Esophagus squamous epithelium (tissue), 5 donors: ENCODE results near the gene PRDX5. TPM values are rescaled to one million over a fixed set of nuclear protein-coding genes. Genes with fewer than 3 reads are reported as not detected.

ENCODE experiments used
- DNase-seq: peaks from one replicate; lab custom pipeline; 2025; lab: John Stamatoyannopoulos, UW
- H3K27ac ChIP-seq, 4 donors: fragments of 200-600 bp; sonication (generic); one replicate each; pipeline ENCODE4 v1.5.1; 2016 to 2019; ENCODE audit warnings: mild to moderate bottlenecking in 1 of 4
- H3K27me3 ChIP-seq, 4 donors: fragments of 200-600 bp; sonication (generic); 1 replicate in 3 of 4; 2 replicates in 1 of 4; pipeline versions ENCODE4 v1.5.1 to v1.6.0; 2017 to 2021; ENCODE audit warnings: antibody characterized with exemption in 1 of 4
- H3K36me3 ChIP-seq, 3 donors: fragments of 200-600 bp; sonication (generic); one replicate each; pipeline ENCODE4 v1.5.1; 2016 to 2019
- H3K4me1 ChIP-seq, 3 donors: fragments of 200-600 bp; sonication (generic); one replicate each; pipeline ENCODE4 v1.5.1; 2017 to 2019
- H3K4me3 ChIP-seq, 4 donors: fragments of 200-600 bp; sonication (generic); 1 replicate in 3 of 4; 2 replicates in 1 of 4; pipeline ENCODE4 v1.5.1; 2016 to 2019; ENCODE audit warnings: mild to moderate bottlenecking in 2 of 4, moderate library complexity in 1 of 4
- H3K9me3 ChIP-seq, 3 donors: fragments of 200-600 bp; sonication (generic); one replicate each; pipeline ENCODE4 v1.5.1; 2016 to 2019
- CTCF ChIP-seq, 6 experiments: fragments of 450-650 bp in 4 of 6; fragments of 200-600 bp in 2 of 6; sonication (generic) in 2 of 6; IDR thresholded peaks; one replicate each; pipeline ENCODE4 v1.5.1; 2016 to 2019; ENCODE audit warnings: antibody characterized with exemption in 6 of 6, mild to moderate bottlenecking in 4 of 6, moderate library complexity in 4 of 6
- POLR2A ChIP-seq, 4 donors: fragments of 450-650 bp; IDR thresholded peaks; one replicate each; pipeline ENCODE4 v1.6.1; 2017; ENCODE audit warnings: antibody characterized with exemption in 4 of 4, mild to moderate bottlenecking in 4 of 4, moderate library complexity in 3 of 4
- WGBS, 2 donors: methylation state at CpG; one replicate each; pipeline ENCODE4 v1.1.5; 2018; 5-methylcytosine and 5-hydroxymethylcytosine counted together
- intact Hi-C: fragments of 100-400 bp; cut with DNase I; formaldehyde crosslinking; loops from one replicate; pipeline ENCODE4 v1.15.0; 2022
- total RNA-seq, 4 donors: library from RNA; depleted of rRNA; stranded (reverse); fragments of >200 nt; gene quantifications; one replicate each; pipeline ENCODE4 v1.1.0, GENCODE V29; 2016
- donor health status: DM: yes; HTN: yes; CAD: no.

The PRDX5 gene
- total RNA-seq, 4 donors from 2014 or later, result 309 to 602 (median 476) TPM

GRCh38 chr11:64298966-64299846, 18.7 kb upstream of the PRDX5 start:
- WGBS, 2 donors, result 10 to 23% methylated on average over 5 to 12 of the region's 60 CpGs
- Histone ChIP-seq H3K9me3 (no peaks in the 10 kb centered on the region), H3K4me1 (peaks cover 26 to 56% (median 26%) of the 10 kb centered on the region in 3 donors), H3K36me3 (no peaks in the 10 kb centered on the region), H3K27ac (peak overlapping the region in 2 of 4 donors; percentile 42 to 64), H3K27me3 (peaks cover 9 to 88% (median 18%) of the 10 kb centered on the region in 4 donors), H3K4me3 (peak overlapping the region; percentile 26 to 67 (median 46))
- no peak for DNase-seq
- intact Hi-C loops, result no loop called here
- TF ChIP-seq CTCF (IDR thresholded peaks at IDR 0.05) (no peak), POLR2A (IDR thresholded peaks at IDR 0.05) (no peak)

- Histone ChIP-seq H3K27ac (peak within 1 kb of the TSS in 3 of 4 donors; percentile 32 to 64 (median 42)), H3K27me3 (peaks cover 9 to 80% (median 18%) of the 10 kb centered on the region in 4 donors), H3K9me3 (no peaks in the 10 kb centered on the region), H3K36me3 (no peaks in the 10 kb centered on the region), H3K4me3 (peak within 1 kb of the TSS; percentile 26 to 67 (median 46)), H3K4me1 (peaks cover 28 to 62% (median 29%) of the 10 kb centered on the region in 3 donors)
- 2 to 27% methylated on average over 5 to 24 of the region's 54 CpGs for WGBS, 2 donors
- no peak for DNase-seq
- intact Hi-C loops, result loop anchor here (5.0 kb wide), 1 partner anchor 98 kb away; no protein-coding TSS in a partner anchor
- TF ChIP-seq CTCF (IDR thresholded peaks at IDR 0.05) (no peak), POLR2A (IDR thresholded peaks at IDR 0.05) (no peak)
Observed at GRCh38 chr11:64299847-64300648, 17.9 kb upstream of the PRDX5 start, which contains the start of gene CATSPERZ. Gene CATSPERZ, plus strand, starts transcription at chr11:64300358. Its CDS starts 53 bp downstream, at chr11:64300411.

GRCh38 chr11:64303109-64304031, 14.6 kb upstream of the PRDX5 start:
- peak overlapping the region; percentile 92 to 97 (median 94) for H3K27ac ChIP-seq
- intact Hi-C loops, result loop anchor here (5.0 kb wide), 1 partner anchor 101 kb away; no protein-coding TSS in a partner anchor
- H3K36me3 ChIP-seq, result peaks cover 0 to 16% (median 0%) of the 10 kb centered on the region in 3 donors
- 82 to 90% methylated on average over 5 to 10 of the region's 13 CpGs for WGBS, 2 donors
- TF ChIP-seq POLR2A (IDR thresholded peaks at IDR 0.05) (no peak), CTCF (IDR thresholded peaks at IDR 0.05) (no peak)
- H3K27me3 ChIP-seq, result peaks cover 5 to 46% (median 10%) of the 10 kb centered on the region in 4 donors
- no peak for DNase-seq
- peaks cover 39 to 73% (median 43%) of the 10 kb centered on the region in 3 donors for H3K4me1 ChIP-seq
- H3K4me3 ChIP-seq, result peak overlapping the region in 2 of 4 donors; percentile 74 to 86
- no peaks in the 10 kb centered on the region for H3K9me3 ChIP-seq

- TF ChIP-seq POLR2A (IDR thresholded peaks at IDR 0.05) (no peak), CTCF (IDR thresholded peaks at IDR 0.05) (no peak)
Observed at GRCh38 chr11:64304032-64304315, 13.9 kb upstream of the PRDX5 start.

More at GRCh38 chr11:64304032-64304315, 13.9 kb upstream of the PRDX5 start:
- H3K9me3 ChIP-seq, result no peaks in the 10 kb centered on the region
- H3K27me3 ChIP-seq, result peaks cover 0 to 40% (median 10%) of the 10 kb centered on the region in 4 donors
- peaks cover 0 to 22% (median 0%) of the 10 kb centered on the region in 3 donors for H3K36me3 ChIP-seq
- intact Hi-C loops, result loop anchor here (5.0 kb wide), 1 partner anchor 102 kb away; no protein-coding TSS in a partner anchor
- WGBS, 2 donors, result 46 to 80% methylated on average over 2 to 4 of the region's 5 CpGs
- no peak for DNase-seq
- H3K27ac ChIP-seq, result peak overlapping the region; percentile 92 to 97 (median 94)
- peak overlapping the region; percentile 35 to 86 (median 74) for H3K4me3 ChIP-seq
- H3K4me1 ChIP-seq, result peaks cover 38 to 69% (median 42%) of the 10 kb centered on the region in 3 donors
